ENCODE data around the gene PRDM4. TPM values are rescaled to one million over a fixed set of nuclear protein-coding genes. Genes with fewer than 3 reads are reported as not detected.

Gene PRDM4
- polyA plus RNA-seq, 3 donors, result 6.5 to 16.4 (median 7.0) TPM

- Mint-ChIP-seq H3K36me3 (no peaks in the 10 kb centered on the region), H3K4me3 (no peak overlapping the region), H3K27me3 (ENCODE audit: low read depth in 3 of 3) (peaks cover 1 to 10% (median 6%) of the 10 kb centered on the region in 3 donors), H3K4me1 (peaks cover 6% of the 10 kb centered on the region), H3K9me3 (peaks cover 0 to 7% (median 2%) of the 10 kb centered on the region in 7 donors), H3K27ac (no peak overlapping the region)
- Histone ChIP-seq H3K36me3 (replicated peaks in 1 of 2; ENCODE audit: control insufficient read depth in 1 of 2, insufficient read depth in 2 of 2, low read length in 2 of 2) (no peaks in the 10 kb centered on the region), H3K4me1 (ENCODE audit: control insufficient read depth in 1 of 2, insufficient read depth in 2 of 2, low read length in 2 of 2) (peaks cover 7 to 9% of the 10 kb centered on the region in 2 donors), H2AFZ (ENCODE audit: insufficient read depth, low read depth, low read length, poor library complexity, severe bottlenecking) (no peak overlapping the region), H3K9ac (ENCODE audit: insufficient read depth, low read length, poor library complexity, severe bottlenecking) (no peak overlapping the region), H4K20me1 (ENCODE audit: insufficient read depth, low read length) (peaks cover under 1% of the 10 kb centered on the region), H3K4me3 (replicated peaks in 1 of 3; ENCODE audit: low read depth in 2 of 3, low read length in 3 of 3) (no peak overlapping the region), H3K4me2 (replicated peaks; ENCODE audit: extremely low read depth, low read length, poor library complexity, severe bottlenecking) (no peak overlapping the region), H3K27me3 (ENCODE audit: control insufficient read depth in 2 of 2, insufficient read depth in 2 of 2, low read length in 2 of 2) (no peaks in the 10 kb centered on the region), H3K79me2 (ENCODE audit: insufficient read depth, low read length) (peaks cover 3% of the 10 kb centered on the region), H3K27ac (ENCODE audit: low read depth in 1 of 2, low read length in 2 of 2) (no peak overlapping the region), H3K9me3 (replicated peaks in 1 of 2; ENCODE audit: control insufficient read depth in 1 of 2, insufficient read depth in 1 of 2, low read length in 2 of 2) (no peaks in the 10 kb centered on the region)
- no CpG with 5 or more reads among the region's 1 CpG for WGBS (ENCODE audit: insufficient coverage)
- intact Hi-C loops (cut with micrococcal nuclease), result loop anchor here in 1 of 2 donors (10.0 kb wide), 1 partner anchor 119 kb away; no protein-coding TSS in a partner anchor
- DNase-seq, result no peak
- TF ChIP-seq, protein P1, sequence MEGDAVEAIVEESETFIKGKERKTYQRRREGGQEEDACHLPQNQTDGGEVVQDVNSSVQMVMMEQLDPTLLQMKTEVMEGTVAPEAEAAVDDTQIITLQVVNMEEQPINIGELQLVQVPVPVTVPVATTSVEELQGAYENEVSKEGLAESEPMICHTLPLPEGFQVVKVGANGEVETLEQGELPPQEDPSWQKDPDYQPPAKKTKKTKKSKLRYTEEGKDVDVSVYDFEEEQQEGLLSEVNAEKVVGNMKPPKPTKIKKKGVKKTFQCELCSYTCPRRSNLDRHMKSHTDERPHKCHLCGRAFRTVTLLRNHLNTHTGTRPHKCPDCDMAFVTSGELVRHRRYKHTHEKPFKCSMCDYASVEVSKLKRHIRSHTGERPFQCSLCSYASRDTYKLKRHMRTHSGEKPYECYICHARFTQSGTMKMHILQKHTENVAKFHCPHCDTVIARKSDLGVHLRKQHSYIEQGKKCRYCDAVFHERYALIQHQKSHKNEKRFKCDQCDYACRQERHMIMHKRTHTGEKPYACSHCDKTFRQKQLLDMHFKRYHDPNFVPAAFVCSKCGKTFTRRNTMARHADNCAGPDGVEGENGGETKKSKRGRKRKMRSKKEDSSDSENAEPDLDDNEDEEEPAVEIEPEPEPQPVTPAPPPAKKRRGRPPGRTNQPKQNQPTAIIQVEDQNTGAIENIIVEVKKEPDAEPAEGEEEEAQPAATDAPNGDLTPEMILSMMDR (IDR thresholded peaks at IDR 0.05), result no peak
Observed at GRCh38 chr12:107765316-107765715, 4.4 kb upstream of the PRDM4 start.

GRCh38 chr12:107764626-107765025, 3.7 kb upstream of the PRDM4 start:
- peaks cover 13% of the 10 kb centered on the region for H3K4me1 Mint-ChIP-seq
- WGBS (ENCODE audit: insufficient coverage), result no CpG with 5 or more reads among the region's 4 CpGs
- Histone ChIP-seq H3K4me3 (replicated peaks in 1 of 3; ENCODE audit: low read depth in 2 of 3, low read length in 3 of 3) (no peak overlapping the region), H3K79me2 (ENCODE audit: insufficient read depth, low read length) (peaks cover 10% of the 10 kb centered on the region), H3K36me3 (replicated peaks in 1 of 2; ENCODE audit: control insufficient read depth in 1 of 2, insufficient read depth in 2 of 2, low read length in 2 of 2) (no peaks in the 10 kb centered on the region), H3K27me3 (ENCODE audit: control insufficient read depth in 2 of 2, insufficient read depth in 2 of 2, low read length in 2 of 2) (no peaks in the 10 kb centered on the region), H3K9ac (ENCODE audit: insufficient read depth, low read length, poor library complexity, severe bottlenecking) (no peak overlapping the region), H3K27ac (ENCODE audit: low read depth in 1 of 2, low read length in 2 of 2) (no peak overlapping the region), H4K20me1 (ENCODE audit: insufficient read depth, low read length) (peaks cover 2% of the 10 kb centered on the region), H3K4me1 (ENCODE audit: control insufficient read depth in 1 of 2, insufficient read depth in 2 of 2, low read length in 2 of 2) (peaks cover 14 to 16% of the 10 kb centered on the region in 2 donors), H3K4me2 (replicated peaks; ENCODE audit: extremely low read depth, low read length, poor library complexity, severe bottlenecking) (no peak overlapping the region), H3K9me3 (replicated peaks in 1 of 2; ENCODE audit: control insufficient read depth in 1 of 2, insufficient read depth in 1 of 2, low read length in 2 of 2) (no peaks in the 10 kb centered on the region), H2AFZ (ENCODE audit: insufficient read depth, low read depth, low read length, poor library complexity, severe bottlenecking) (no peak overlapping the region)
- H3K27me3 Mint-ChIP-seq (ENCODE audit: low read depth in 3 of 3), result peaks cover 0 to 10% (median 4%) of the 10 kb centered on the region in 3 donors
- peaks cover 0 to 7% (median 2%) of the 10 kb centered on the region in 7 donors for H3K9me3 Mint-ChIP-seq
- H3K27ac Mint-ChIP-seq, result no peak overlapping the region
- TF ChIP-seq, protein P1 (IDR thresholded peaks at IDR 0.05), result no peak
- intact Hi-C loops (cut with micrococcal nuclease), result loop anchor here (5.0 to 10.0 kb wide), 3 partner anchors 77 to 120 kb away; partner anchors contain the start of gene PWP1 (in 2 of the 2)
- H3K36me3 Mint-ChIP-seq, result no peaks in the 10 kb centered on the region
- DNase-seq, result no peak
- H3K4me3 Mint-ChIP-seq, result no peak overlapping the region

Data from CD14-positive monocyte (primary cell).